Stimulated activated CD8-positive, alpha-beta memory T cell treated with anti-CD3 and anti-CD28 coated beads, Interleukin-12 subunit alpha, Interleukin-12 subunit beta, amount 100 ng/mL, for 4 hours (primary cell): ENCODE results near the gene ZNF182.
A peak's percentile ranks its signal among the peaks of the same experiment; 100 is the strongest.
"Not testable (repeated sequence)": the region's sequence is repeated elsewhere in the genome, so short reads cannot be mapped to it uniquely, and the experiment has no call there.

Experiments used
- DNase-seq: peaks from one replicate; pipeline ENCODE4 v3.0.0-alpha.2; 2020; ENCODE audit warnings: low read depth

ZNF182 gene

GRCh38 chrX:48003758-48004457, at the start of gene ZNF182:
ZNF182 (minus strand) TSS chrX:48003989; CDS start chrX:48002609, 1,380 bp downstream.
- DNase-seq: peak; percentile 80

GRCh38 chrX:48046846-48047245, 43.1 kb upstream of the ZNF182 start:
- DNase-seq: no peak

DNA sequence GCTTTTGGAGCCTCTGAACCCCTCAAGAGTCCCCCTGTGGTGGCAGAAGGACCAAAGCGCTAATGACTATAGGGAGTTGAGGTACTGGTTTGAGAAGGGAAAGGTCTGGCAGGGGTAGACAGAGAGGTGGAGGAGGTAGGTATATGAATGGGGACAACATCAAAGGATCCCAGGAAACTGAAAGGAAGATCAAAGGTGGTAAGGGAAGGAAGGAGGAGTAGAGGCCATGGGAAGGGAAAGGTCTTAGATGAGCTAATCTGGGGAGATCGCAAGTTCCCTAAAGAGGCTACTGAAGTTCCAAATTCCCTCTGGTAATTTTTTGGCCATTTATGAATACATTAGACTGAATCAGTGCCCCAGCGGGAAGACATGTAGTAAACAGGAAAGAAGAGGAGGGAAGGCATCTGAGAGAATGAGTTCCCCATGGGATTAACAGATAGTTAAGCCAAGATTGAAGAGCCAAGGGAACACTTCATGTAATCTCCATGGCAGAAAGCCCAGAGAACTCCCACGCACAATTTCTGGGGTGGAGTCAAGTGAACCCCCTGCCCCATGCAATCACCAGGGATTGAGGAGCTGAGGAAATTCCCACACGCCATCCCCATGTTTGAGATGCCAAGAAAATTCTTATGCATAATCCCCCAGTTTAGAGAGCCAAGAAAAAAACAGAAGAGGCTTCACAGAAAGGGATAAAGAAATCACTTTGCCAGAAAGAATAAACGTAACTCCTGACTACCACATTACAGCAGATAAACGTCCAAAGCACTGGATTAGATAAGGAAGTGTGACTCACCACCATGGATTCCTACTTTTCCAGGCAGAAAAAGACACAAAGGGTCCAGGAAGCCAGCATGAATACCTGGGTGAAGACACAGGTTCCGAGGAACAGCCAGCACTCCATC, 41.9 kb upstream of the ZNF182 start:
- no peak for DNase-seq

GRCh38 chrX:48043056-48043455, 39.3 kb upstream of the ZNF182 start:
- DNase-seq: no peak

- DNase-seq: no peak
Measured at GRCh38 chrX:48035891-48036290, 32.1 kb upstream of the ZNF182 start.

GRCh38 chrX:48030641-48031173, 26.9 kb upstream of the ZNF182 start:
- not testable (repeated sequence) for DNase-seq

GRCh38 chrX:48030237-48030636, 26.4 kb upstream of the ZNF182 start:
- no peak for DNase-seq

DNA sequence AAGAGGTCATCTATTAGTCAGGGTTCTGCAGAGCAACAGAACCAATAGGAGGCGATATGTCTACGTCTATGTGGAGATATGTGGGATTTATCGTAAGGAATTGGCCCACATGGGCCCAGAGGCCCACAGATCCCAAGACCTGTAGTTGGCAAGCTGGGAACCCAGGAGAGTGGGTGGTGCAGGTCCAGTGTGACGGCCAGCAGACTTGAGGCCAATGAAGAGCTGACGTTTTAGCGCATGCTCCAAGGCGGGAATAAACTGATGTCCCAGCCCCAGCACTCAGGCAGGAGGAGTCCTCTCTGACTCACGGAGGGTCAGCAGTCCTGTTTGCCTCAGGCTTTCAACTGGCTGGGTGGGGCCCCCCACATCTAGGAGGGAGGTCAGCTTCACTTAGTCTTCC, 24.3 kb upstream of the ZNF182 start:
- no peak for DNase-seq

- not testable (repeated sequence) for DNase-seq
Measured at GRCh38 chrX:48027545-48027944, 23.8 kb upstream of the ZNF182 start.

GRCh38 chrX:48025561-48025960, 21.8 kb upstream of the ZNF182 start:
- no peak for DNase-seq

DNA sequence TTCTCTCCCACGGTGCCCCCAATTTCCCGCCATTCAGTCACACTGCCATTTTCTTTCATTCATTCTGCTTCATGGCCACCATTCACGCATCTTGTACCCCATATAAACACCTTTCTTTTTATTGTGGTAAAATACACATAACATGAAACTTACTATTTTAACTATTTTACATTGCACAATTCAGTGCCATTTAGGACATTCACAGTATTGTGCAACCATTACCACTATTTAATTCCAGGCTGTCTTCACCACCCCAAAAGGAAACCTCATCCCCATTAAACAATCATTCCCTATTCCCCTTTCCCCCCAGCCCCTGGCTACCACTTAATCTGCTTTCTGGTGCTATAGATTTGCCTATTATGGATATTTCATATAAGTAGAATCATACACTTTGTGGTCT, 18.9 kb upstream of the ZNF182 start:
- DNase-seq: no peak

- no peak for DNase-seq
Measured at GRCh38 chrX:48022100-48022499, 18.3 kb upstream of the ZNF182 start.

DNA sequence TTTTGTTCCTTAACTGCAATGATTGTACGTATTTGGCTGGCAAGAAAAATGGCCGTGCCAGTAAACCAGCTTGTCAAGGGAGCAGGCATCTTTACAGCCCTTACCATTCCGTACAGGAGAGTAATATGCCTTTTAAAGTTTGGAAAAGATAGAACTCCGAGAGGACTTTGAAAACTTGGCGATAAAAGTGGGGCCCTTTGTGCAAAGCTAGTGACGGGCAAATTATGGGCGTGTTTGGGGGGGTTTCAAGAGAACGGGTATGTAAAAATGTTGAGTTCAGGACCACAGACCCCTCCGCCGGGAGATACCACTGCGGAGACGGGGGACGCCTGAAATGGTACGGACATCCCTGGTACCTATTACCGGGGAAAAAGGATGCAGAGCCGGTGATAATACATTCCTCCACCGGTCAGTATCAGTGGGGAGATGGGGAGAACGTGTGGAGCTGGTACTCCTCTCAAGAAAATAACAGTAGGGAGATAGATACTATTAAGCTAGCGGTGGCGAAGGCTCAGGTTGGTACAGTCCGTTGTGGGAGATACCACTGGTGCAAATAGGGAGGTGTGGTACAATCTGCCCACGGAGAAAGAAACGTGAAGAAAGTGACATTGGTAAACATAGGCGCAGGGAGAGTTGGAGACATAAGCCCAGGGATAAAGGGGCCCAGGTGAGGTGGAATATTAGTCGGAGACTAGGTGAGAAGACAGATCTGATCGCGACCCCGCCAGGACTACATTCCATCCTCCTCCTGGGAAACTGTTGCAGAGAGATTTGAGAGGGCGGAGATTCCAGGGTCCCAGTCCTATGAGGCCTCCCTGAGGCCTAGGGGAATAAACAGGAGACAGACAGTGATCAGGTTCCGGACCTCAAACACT, 17.5 kb upstream of the ZNF182 start:
- peak; percentile 50 for DNase-seq

GRCh38 chrX:48020472-48020871, 16.7 kb upstream of the ZNF182 start:
- DNase-seq: not testable (repeated sequence)

GRCh38 chrX:48019892-48020291, 16.1 kb upstream of the ZNF182 start:
- not testable (repeated sequence) for DNase-seq

GRCh38 chrX:48016583-48017310, 13.0 kb upstream of the ZNF182 start:
- not testable (repeated sequence) for DNase-seq

GRCh38 chrX:48009445-48009960, 5.7 kb upstream of the ZNF182 start:
- DNase-seq: not testable (repeated sequence)

DNA sequence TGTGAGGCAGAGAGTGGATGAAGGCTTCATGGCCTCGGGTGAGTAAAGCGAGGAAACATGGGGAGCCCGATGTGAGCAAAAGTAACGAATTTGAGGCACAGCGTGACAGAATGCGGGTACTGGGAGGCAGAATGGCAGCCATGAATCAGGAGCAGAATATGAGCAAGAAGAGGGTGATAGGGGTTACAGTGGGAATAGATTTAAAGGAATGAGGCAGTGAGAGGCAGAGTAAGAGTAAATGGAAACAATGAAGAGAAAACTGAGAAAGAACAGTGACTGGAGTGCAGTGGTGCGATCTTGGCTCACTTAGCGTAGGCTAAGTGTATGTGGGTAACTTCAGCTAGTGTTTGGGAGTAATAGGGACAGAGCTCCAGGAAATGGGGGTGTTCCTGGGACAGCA, 2.9 kb upstream of the ZNF182 start, which contains the start of gene SPACA5:
SPACA5 (plus strand) TSS at position 301 of the 400 bp plus-strand sequence. CDS start 815 bp downstream, outside the sequence.
- DNase-seq: not testable (repeated sequence)

DNA sequence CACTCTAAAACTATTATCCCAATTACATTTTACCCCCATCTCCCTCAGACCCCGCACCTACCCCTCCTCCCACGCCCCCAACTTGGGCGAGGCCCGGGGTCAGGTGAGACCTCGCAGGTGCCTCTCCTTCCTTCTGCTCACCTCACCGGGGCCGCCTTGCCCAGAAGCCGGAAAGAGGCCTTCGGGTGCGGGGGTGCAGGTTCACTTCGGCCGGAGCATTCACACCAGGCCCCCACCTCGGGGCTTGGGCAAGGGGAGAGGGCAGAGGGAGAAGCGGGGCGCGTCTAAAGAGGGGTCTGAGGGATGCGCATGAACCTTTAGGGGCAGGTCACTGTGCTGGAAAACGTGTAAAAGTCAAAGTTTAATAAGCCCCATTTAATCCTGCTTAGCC, 427 bp downstream of the ZNF182 start:
- DNase-seq: no peak

DNA sequence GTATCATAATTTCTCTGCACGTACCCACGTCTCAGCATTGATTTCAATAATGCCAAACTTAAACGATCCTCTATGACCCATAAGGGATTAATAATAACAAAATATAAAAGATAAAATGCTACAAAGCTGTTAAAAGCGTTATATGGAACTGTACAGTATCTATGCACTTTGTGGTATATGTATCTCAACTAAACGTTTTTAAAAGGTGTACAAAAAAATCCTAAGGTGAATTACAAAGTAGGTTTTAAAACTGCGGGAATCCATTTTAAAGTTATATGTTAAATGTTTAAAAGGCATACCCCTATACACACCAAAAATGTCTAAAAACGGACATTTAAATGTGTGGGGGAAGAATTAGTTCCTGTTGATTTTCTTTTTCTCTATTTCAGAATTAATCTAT, 860 bp downstream of the ZNF182 start:
- no peak for DNase-seq

DNA sequence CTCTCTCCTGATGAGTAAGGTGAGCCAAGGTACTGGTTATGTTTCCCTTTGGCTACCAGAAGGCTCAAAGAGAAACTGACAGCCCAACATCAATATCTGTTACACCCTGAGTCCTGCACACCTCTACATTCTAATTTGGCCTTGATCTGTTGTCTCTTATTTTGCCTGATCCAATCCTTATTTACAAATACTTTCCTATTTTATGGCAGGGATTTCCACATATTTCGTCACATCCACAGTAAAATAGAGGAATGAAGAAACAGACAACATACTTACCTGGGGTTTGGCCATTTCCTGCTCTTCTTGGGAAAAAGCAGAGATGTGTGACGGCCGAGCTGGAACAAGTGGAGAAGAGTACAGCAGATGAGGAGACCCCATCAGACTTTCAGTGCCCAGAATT, 1.5 kb downstream of the ZNF182 start:
- DNase-seq: no peak
